WTC11 (cell line): ENCODE results near the gene ALDOB. TPM values are rescaled to one million over a fixed set of nuclear protein-coding genes. Genes with fewer than 3 reads are reported as not detected.

Experiments used
- ATAC-seq: fragments of 200-7000 bp; cut with Tn5 transposase; 2 replicates; pipeline ENCODE4 v1.10.0; 2021; ENCODE audit warnings: mild to moderate bottlenecking, moderate library complexity
- CTCF ChIA-PET: fragments of 300-600 bp; sonication (Branson Sonifier 250); formaldehyde crosslinking; loops from one replicate; lab custom pipeline; 2021; ENCODE audit warnings: antibody characterized with exemption; lab: Charles Lee
- POLR2A ChIA-PET: fragments of 350-600 bp; sonication (Branson Sonifier 250); formaldehyde crosslinking; loops from one replicate; lab custom pipeline; 2021; ENCODE audit warnings: antibody characterized with exemption; lab: Charles Lee
- DNase-seq: peaks from one replicate; pipeline ENCODE4 v3.0.0; 2021; ENCODE audit warnings: low spot score
- H3K27ac Mint-ChIP-seq: 2 replicates; pipeline ENCODE4 v1.8.0; 2021; ENCODE audit warnings: mixed read lengths
- H3K27me3 Mint-ChIP-seq: 2 replicates; pipeline ENCODE4 v1.8.0; 2021; ENCODE audit warnings: low read depth, mild to moderate bottlenecking, moderate library complexity, mixed read lengths
- H3K36me3 Mint-ChIP-seq: 2 replicates; pipeline ENCODE4 v1.8.0; 2021; ENCODE audit warnings: mixed read lengths
- H3K4me1 Mint-ChIP-seq: 2 replicates; pipeline ENCODE4 v1.8.0; 2022; ENCODE audit warnings: mixed read lengths
- H3K4me3 Mint-ChIP-seq: 2 replicates; pipeline ENCODE4 v1.8.0; 2021; ENCODE audit warnings: mild to moderate bottlenecking, moderate library complexity, mixed read lengths
- H3K9me3 Mint-ChIP-seq: 2 replicates; pipeline ENCODE4 v1.8.0; 2021; ENCODE audit warnings: mixed read lengths
- AR ChIP-seq: fragments of 250-450 bp; sonication (Bioruptor Pico); IDR thresholded peaks from 2 replicates; pipeline ENCODE4 v1.9.0; 2021; ENCODE audit warnings: mild to moderate bottlenecking
- ARID4B ChIP-seq: sonication (generic); formaldehyde crosslinking; IDR thresholded peaks from 2 replicates; pipeline ENCODE4 v1.8.0; 2023; ENCODE audit warnings: missing genetic modification reagents, mild to moderate bottlenecking, borderline replicate concordance
- HMGA2 ChIP-seq: fragments of 250-450 bp; sonication (Bioruptor Pico); IDR thresholded peaks from 2 replicates; pipeline ENCODE4 v1.4.0; 2021; ENCODE audit warnings: mild to moderate bottlenecking, moderate library complexity
- OVOL2 ChIP-seq: fragments of 250-450 bp; sonication (Bioruptor Pico); IDR thresholded peaks from 2 replicates; pipeline ENCODE4 v1.9.0; 2021; ENCODE audit warnings: mild to moderate bottlenecking, borderline replicate concordance
- STAT6 ChIP-seq: sonication (generic); formaldehyde crosslinking; conservative IDR thresholded peaks from 2 replicates; pipeline ENCODE4 v1.8.1; 2023; ENCODE audit warnings: mild to moderate bottlenecking, low read depth, missing genetic modification reagents, moderate library complexity
- ZBTB43 ChIP-seq: sonication (generic); formaldehyde crosslinking; IDR thresholded peaks from 2 replicates; pipeline ENCODE4 v1.8.1; 2023; ENCODE audit warnings: mild to moderate bottlenecking, missing genetic modification reagents
- ZNF512 ChIP-seq: sonication (generic); formaldehyde crosslinking; IDR thresholded peaks from 2 replicates; pipeline ENCODE4 v1.8.1; 2022; ENCODE audit warnings: missing genetic modification reagents, borderline replicate concordance
- ZNF532 ChIP-seq: fragments of 250-450 bp; sonication (Bioruptor Pico); IDR thresholded peaks from 2 replicates; pipeline ENCODE4 v1.9.0; 2021; ENCODE audit warnings: mild to moderate bottlenecking, borderline replicate concordance
- total RNA-seq: library from RNA; stranded (reverse); gene quantifications from 3 replicates; pipeline ENCODE4 v1.2.3, GENCODE V29; 2021

ALDOB gene
- total RNA-seq, 1 experiment from 2014 or later: 0.94 TPM

GRCh38 chr9:101448680-101449070, 13.1 kb upstream of the ALDOB start:
- DNase-seq (no peak), ATAC-seq (no peak)
- H3K9me3 Mint-ChIP-seq: peaks cover 30% of the 10 kb centered on the region
- H3K4me1 Mint-ChIP-seq: peaks cover 14% of the 10 kb centered on the region
- ChIA-PET POLR2A (interaction anchor here (1.3 to 1.8 kb wide), 4 partner anchors 10 to 85 kb away, joined by 3 to 7 read pairs (median 5); partner anchors contain the start of gene RNF20), CTCF (interaction anchor here (0.6 to 2.7 kb wide), 56 partner anchors 10 to 280 kb away, joined by 3 to 80 read pairs (median 5); partner anchors contain the start of genes ALDOB, BAAT, MRPL50 and RNF20)
- no peaks in the 10 kb centered on the region; the same call in none of the 2 replicates for H3K27me3 Mint-ChIP-seq
- H3K27ac Mint-ChIP-seq: peak overlapping the region; percentile 13; the same call in 1 of the 2 replicates
- peak overlapping the region; percentile 64 for H3K4me3 Mint-ChIP-seq
- TF ChIP-seq AR (CRISPR knock-in tag): no peak
- no peak for TF ChIP-seq ARID4B (CRISPR knock-in tag)
- TF ChIP-seq ZBTB43 (CRISPR knock-in tag): no peak
- no peak for TF ChIP-seq HMGA2 (CRISPR knock-in tag)
- peak; percentile 99 for TF ChIP-seq ZNF512
- TF ChIP-seq STAT6: no peak
- no peak for TF ChIP-seq OVOL2 (CRISPR knock-in tag)
- TF ChIP-seq ZNF532: no peak
- H3K36me3 Mint-ChIP-seq: peaks cover 22% of the 10 kb centered on the region
